Measurements from ENCODE around the gene ZNF816.

The ZNF816 gene

GRCh38 chr19:52959613-52960295, 2.9 kb downstream of the ZNF816 start:
- H3K4me2 ChIP-seq = no peak overlapping the region
- H3K36me3 ChIP-seq (ENCODE audit: insufficient read depth) = no peaks in the 10 kb centered on the region
- no peaks in the 10 kb centered on the region for H3K4me1 ChIP-seq (ENCODE audit: low read depth, poor library complexity, severe bottlenecking)
- no peak overlapping the region for H3K27ac ChIP-seq
- no peaks in the 10 kb centered on the region for H4K20me1 ChIP-seq (ENCODE audit: insufficient read depth)
- TF ChIP-seq CTCF (conservative IDR thresholded peaks at IDR 0.05; ENCODE audit: low read depth, low read length) = no peak
- H2AFZ ChIP-seq (ENCODE audit: low read depth) = no peak overlapping the region
- no peak overlapping the region for H3K9ac ChIP-seq
- H3K27me3 ChIP-seq (ENCODE audit: insufficient read depth, low read depth) = no peaks in the 10 kb centered on the region
- H3K4me3 ChIP-seq (IDR thresholded peaks at IDR 0.05; ENCODE audit: insufficient read depth, low read depth, low read length) = no peak overlapping the region
- no peaks in the 10 kb centered on the region for H3K79me2 ChIP-seq (ENCODE audit: insufficient read depth, low read depth)

GRCh38 chr19:52957591-52957990, 5.1 kb downstream of the ZNF816 start:
- H3K27me3 ChIP-seq (ENCODE audit: insufficient read depth, low read depth) = no peaks in the 10 kb centered on the region
- TF ChIP-seq CTCF (conservative IDR thresholded peaks at IDR 0.05; ENCODE audit: low read depth, low read length) = no peak
- no peaks in the 10 kb centered on the region for H4K20me1 ChIP-seq (ENCODE audit: insufficient read depth)
- no peaks in the 10 kb centered on the region for H3K79me2 ChIP-seq (ENCODE audit: insufficient read depth, low read depth)
- no peak overlapping the region for H3K4me2 ChIP-seq
- H3K4me1 ChIP-seq (ENCODE audit: low read depth, poor library complexity, severe bottlenecking) = no peaks in the 10 kb centered on the region
- H3K27ac ChIP-seq = no peak overlapping the region
- no peak overlapping the region for H3K4me3 ChIP-seq (IDR thresholded peaks at IDR 0.05; ENCODE audit: insufficient read depth, low read depth, low read length)
- H3K9ac ChIP-seq = no peak overlapping the region
- H2AFZ ChIP-seq (ENCODE audit: low read depth) = no peak overlapping the region
- peaks cover 6% of the 10 kb centered on the region; the same call in 1 of the 2 replicates for H3K36me3 ChIP-seq (ENCODE audit: insufficient read depth)

GRCh38 chr19:52956917-52957316, 5.8 kb downstream of the ZNF816 start:
- Histone ChIP-seq H3K4me3 (IDR thresholded peaks at IDR 0.05; ENCODE audit: insufficient read depth, low read depth, low read length) (no peak overlapping the region), H2AFZ (ENCODE audit: low read depth) (no peak overlapping the region), H3K27me3 (ENCODE audit: insufficient read depth, low read depth) (no peaks in the 10 kb centered on the region), H3K9ac (no peak overlapping the region), H3K79me2 (ENCODE audit: insufficient read depth, low read depth) (no peaks in the 10 kb centered on the region), H3K27ac (no peak overlapping the region), H3K4me1 (ENCODE audit: low read depth, poor library complexity, severe bottlenecking) (no peaks in the 10 kb centered on the region), H4K20me1 (ENCODE audit: insufficient read depth) (no peaks in the 10 kb centered on the region), H3K36me3 (ENCODE audit: insufficient read depth) (peaks cover 12% of the 10 kb centered on the region; the same call in 1 of the 2 replicates), H3K4me2 (no peak overlapping the region)
- TF ChIP-seq CTCF (conservative IDR thresholded peaks at IDR 0.05; ENCODE audit: low read depth, low read length) = no peak

- no peaks in the 10 kb centered on the region for H3K4me1 ChIP-seq (ENCODE audit: low read depth, poor library complexity, severe bottlenecking)
- peaks cover 17% of the 10 kb centered on the region; the same call in 1 of the 2 replicates for H3K36me3 ChIP-seq (ENCODE audit: insufficient read depth)
- H3K9ac ChIP-seq = no peak overlapping the region
- H2AFZ ChIP-seq (ENCODE audit: low read depth) = no peak overlapping the region
- H4K20me1 ChIP-seq (ENCODE audit: insufficient read depth) = no peaks in the 10 kb centered on the region
- H3K79me2 ChIP-seq (ENCODE audit: insufficient read depth, low read depth) = no peaks in the 10 kb centered on the region
- H3K27me3 ChIP-seq (ENCODE audit: insufficient read depth, low read depth) = no peaks in the 10 kb centered on the region
- no peak overlapping the region for H3K27ac ChIP-seq
- TF ChIP-seq CTCF (conservative IDR thresholded peaks at IDR 0.05; ENCODE audit: low read depth, low read length) = no peak
- no peak overlapping the region for H3K4me2 ChIP-seq
- H3K4me3 ChIP-seq (IDR thresholded peaks at IDR 0.05; ENCODE audit: insufficient read depth, low read depth, low read length) = no peak overlapping the region
These were observed 13.3 kb downstream of the ZNF816 start for GRCh38 chr19:52949422-52949821.
